ENCODE measurements around the gene NPC2.

NPC2 gene

DNA sequence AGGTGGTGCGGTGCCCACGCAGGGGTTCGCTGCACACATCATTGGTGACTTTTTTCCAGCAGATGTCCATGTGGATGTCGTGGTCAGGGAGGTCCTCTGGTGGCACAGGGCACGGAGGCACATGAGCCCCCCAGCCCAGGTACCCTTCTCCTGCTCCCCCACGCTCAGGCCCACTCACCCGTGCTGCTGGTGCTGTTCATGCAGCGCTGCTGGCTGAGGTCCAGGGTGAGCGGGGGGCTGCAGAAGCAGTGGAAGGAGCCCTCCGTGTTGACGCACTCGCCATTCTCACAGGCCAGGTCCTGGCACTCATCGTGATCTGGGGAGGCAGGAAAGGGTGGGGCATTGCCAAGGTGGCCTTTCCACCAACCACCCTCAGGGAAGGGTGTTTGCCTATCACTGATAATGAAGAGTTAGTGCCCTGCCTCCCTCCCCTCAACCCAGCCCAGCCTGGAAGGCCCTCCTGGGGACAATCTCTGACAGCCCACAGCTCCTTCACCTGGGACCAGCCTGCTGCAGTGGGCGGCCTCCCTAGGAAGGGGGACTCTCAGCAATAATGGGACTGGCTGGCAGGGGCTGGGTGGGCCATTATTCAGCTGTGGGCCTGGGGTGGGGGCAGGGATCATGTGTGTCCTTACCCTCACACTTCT lies 10.3 kb upstream of the NPC2 start:
- DNase-seq (ENCODE audit: low read depth in 2 of 2) = no peak

DNA sequence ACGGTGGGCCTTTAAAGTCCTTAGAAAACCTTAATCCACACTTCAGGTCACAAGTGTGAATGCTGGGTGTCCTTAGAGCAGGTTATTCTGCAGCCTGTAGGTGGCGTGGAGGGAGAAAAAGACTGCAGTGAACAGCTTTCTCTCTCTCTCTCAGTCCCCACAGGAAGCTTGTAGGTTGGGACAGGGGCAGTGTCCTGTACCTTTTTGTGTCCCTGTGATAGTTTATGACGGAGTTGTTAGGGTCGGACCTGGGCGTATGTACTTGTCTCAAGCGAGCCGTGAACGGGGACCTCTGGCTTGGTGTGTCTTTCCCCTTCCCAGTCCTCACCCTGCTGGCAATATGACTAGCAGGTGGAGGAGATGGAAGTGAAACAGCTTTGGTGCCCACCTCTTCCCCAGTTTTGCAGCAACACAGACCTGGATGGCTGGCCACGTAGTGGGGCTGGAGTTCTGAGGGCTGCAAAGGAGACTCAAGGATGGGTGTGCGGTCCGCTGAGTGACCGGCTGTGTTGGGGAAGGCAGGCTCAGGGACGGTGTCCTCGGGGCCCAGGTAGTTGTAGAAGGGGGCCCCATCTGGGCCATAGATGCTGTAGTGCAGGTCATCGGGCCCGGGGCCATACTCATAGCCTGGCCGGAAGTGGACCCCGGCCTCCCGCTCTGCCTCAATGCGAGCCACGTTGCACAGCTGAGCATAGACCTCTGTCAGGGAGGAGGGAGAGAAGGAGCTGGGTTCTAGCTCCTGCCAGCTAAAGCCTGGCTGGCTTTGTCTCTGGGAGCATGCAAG lies 9.3 kb upstream of the NPC2 start:
- no peak for DNase-seq (ENCODE audit: low read depth in 2 of 2)

DNA sequence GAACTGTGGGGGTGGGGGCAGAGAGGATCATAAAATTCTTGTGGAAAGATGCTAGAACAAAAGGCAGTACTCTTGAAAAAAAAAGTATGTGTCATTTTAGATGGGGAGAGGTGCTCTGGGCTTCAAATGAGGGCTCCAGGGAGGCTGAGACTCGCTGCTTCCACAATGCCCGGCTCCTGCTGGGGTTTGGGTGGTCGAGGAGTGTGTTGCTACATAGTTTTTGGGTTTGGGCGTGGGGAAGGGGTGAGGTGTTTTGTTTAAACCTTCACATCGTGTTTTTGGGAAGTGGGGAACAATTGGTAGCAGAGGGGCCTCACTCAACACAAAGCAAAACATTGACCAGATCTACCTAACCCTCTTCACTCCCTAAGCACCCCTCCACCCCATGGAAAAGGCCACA lies 8.6 kb upstream of the NPC2 start:
- no peak for DNase-seq (ENCODE audit: low read depth in 2 of 2)

DNA sequence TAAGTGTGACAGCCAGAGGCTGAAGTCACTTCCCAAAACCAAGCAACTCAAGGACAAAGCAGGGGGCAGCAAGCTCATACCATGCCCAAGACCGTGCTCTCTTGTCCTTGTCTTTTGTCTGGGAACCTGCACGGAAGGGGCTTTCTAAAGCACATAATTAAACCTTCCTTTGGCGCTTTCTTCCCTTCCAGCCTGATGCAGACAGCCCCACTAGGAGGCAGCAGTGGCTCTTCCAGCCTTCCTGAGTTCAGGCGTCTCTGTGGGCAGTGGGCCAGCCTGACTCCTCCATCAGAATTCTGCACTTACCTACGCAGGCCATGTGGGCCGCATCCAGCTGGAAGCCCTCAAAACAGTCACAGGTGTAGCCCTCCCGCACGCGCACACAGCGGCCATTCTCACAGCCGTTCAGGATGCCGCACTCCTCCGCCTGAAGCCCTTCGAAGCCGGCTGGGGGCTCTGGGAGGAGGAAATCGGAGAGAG lies 8.1 kb upstream of the NPC2 start:
- DNase-seq (ENCODE audit: low read depth in 2 of 2) = no peak

DNA sequence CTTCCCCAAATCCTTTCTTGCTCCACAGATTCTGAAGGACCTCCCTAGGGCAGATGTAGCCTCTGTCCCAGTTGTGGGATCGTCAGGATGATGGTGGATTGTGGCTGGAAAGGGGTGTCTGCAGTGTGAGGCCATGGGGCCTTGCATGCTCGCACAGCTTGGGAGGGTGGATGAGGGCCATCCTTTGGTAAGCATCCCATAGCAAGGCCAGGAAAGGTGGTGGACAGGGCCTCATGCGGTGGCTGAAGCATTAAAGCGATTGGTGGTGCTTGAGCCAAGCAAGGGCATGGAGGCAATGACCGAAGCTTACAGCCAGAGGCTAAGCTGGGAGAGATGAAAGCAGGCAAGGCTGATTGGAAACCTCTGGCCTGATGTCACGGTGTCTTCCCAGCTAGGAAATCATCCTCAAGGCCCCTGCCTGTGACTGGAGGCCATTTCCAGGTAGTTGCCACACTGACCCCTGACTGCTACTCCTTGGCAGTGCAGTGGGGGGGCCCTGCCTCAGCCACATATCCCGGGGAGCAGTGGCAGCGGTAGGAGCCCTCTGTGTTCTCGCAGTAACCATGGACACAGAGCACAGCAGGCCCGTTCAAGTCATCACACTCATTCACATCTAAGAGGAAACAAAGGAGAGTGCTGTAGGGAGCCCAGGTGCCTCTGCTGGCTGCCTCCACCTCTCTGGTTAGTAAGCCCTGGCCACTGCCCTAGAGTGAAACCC lies 7.5 kb upstream of the NPC2 start:
- DNase-seq (ENCODE audit: low read depth in 2 of 2) = no peak

DNA sequence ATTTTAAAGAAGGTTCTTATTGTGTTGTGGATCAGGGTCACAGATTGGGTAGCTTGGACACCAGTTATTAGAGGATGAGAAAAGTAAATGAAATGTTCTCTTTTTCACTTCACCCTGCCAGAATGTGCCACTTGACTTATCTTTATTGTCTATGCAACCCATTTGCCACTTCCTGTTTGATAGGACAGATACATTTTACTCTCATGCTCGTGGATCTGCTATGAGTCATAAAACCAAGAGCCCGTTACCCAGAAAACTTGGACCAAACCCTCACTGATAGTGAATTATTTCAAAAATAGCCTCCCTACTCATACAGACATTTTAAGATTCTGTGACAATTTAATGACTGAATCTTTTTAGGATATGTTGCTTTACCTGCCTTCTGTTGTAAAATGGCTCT lies 2.3 kb upstream of the NPC2 start:
- DNase-seq (ENCODE audit: low read depth in 2 of 2) = no peak

DNA sequence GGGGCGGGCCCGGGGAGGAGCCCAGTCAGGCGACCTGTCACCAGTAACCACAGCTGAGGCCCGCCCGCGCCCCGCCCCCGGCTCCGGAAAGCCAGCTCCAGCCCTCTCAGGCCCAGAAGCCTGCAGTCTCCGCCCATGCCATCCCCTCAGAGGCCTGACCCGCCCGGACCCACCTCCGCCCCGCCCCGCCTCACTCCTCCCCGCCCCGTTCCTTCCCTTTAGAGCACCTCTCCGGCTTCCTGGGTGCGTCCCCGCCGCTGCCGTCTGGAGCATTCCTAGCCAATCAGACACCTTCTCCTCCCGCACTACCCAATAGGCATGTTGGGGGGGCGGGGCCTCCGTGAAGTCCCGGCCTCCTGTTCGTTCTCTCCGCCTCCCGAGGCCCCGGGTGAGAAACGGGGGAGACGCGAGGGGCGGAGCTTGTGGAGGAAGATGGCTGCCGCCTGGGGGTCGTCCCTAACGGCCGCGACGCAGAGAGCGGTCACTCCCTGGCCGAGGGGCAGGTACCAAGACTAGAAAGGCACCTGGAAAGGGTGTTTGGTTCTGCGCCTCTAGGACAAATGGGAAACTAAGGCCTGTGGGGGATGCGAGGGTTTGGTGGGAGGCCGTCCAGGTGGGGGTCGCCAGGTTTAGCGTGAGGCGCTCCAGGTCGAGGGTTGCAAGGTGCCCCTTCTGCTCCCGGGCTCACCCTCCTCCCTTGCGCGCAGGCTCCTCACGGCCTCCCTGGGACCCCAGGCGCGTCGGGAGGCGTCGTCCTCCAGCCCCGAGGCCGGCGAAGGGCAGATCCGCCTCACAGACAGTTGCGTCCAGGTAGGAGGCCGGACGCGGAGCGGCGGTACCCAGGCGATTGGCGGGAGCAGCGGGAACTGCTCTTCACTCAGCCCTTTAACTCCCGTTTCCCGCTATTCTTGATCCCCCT lies 497 bp upstream of the NPC2 start, which contains the start of gene ISCA2:
Gene ISCA2, plus strand, starts transcription at position 423 of the 919 bp plus-strand sequence. Its CDS starts 10 bp downstream, at position 433.
- peak; percentile 97 to 99 for DNase-seq (ENCODE audit: low read depth in 2 of 2)

DNA sequence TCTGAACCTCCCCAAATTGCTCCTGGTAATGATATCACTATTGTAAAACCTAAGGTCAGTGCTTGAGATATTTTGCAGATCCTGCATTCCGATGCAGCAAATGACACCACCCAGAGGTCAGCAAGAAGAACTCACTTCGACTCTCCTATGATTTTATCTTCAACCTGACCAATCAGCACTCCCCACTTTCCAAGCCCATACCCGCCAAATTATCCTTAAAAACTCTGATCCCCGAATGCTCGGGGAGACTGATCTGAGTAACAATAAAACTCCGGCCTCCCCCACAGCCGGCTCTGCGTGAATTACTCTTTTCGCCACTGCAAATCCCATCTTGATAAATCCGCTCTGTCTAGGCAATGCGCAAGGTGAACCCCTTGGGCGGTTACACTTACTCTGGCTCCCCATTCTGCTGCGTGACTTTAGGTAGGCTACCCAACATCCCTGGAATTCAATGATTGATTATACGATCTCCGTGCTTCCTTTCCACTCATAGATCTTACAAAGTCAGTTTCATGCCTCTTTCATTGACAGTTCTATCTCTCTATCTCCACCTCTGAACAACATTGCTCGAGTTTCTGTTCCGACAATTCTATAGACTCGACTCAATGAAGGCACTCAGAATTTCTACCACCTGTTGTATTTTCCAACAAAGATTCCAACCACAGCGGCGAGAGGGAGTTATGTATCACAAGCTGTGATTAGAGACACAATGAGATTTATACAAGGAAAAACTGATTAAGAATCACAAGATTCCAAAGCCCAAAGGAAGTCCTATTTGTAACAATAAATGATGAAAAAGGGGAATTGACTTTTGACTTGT lies 939 bp downstream of the NPC2 start:
- DNase-seq (ENCODE audit: low read depth in 2 of 2) = no peak

DNA sequence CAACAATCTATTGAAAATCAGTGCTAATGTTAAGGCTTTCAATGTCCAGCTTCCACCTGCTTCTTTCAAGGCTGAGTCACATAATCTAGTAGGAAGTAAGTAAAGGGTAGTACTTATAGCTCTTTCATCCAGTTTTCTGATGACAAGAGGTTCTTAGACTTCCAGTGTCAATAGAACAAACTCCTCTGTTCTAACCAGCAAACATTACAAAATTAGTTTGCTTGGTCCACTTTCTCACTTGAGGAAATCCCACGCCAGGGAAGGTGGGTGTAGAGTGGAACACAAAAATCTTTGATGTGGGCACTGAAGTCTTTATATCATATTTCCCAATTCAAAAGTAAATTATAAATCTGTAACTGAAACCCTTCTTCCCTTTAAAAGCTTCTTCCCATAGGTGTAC lies 2.6 kb downstream of the NPC2 start:
- no peak for DNase-seq (ENCODE audit: low read depth in 2 of 2)

DNA sequence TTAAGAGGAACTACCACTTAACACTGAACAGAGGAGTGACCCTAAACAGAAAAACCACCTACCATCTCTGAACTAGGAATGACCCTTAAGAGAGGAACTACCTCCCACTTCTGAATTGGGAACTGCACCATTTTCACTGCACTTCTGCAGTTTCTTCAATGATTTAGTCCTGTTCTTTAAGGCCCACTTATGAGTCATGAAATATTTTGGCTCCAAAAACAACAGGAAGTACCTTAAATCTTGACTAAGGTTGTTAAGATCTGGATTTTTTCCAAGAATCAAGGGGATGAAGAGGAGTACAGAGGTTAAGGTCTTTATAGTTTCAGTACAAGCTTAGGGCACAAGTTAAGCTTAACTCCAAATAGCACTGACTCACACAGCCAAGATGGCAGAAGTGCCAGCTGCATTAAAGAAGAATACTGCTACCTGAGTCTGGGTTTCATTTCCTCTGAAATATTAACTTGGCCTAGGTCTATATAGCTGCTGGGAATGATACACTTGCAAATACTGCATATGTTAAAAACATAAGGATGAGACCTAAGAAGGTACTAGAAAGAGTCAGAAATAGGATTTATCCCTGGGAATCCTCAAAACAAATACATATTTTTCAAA lies 4.2 kb downstream of the NPC2 start:
- DNase-seq (ENCODE audit: low read depth in 2 of 2) = no peak

DNA sequence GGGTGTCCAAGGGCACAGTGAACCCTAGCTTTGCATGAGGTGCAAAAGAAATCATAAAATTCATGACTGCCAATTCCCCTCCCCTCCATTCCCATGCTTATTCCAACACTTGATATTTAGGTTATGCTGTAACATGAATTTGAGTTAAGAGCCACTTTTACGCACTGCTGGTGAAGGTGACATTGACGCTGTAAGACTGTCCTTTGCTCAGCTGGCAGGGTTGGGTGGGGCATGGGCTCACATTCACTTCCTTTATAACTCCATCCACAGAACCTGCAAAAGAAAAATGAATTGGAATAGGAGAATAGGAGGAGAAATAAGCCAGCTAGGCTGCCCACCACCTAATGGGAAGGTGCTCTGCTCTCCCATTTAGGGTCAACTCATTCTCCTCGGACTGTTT lies 6.9 kb downstream of the NPC2 start:
- no peak for DNase-seq (ENCODE audit: low read depth in 2 of 2)

DNA sequence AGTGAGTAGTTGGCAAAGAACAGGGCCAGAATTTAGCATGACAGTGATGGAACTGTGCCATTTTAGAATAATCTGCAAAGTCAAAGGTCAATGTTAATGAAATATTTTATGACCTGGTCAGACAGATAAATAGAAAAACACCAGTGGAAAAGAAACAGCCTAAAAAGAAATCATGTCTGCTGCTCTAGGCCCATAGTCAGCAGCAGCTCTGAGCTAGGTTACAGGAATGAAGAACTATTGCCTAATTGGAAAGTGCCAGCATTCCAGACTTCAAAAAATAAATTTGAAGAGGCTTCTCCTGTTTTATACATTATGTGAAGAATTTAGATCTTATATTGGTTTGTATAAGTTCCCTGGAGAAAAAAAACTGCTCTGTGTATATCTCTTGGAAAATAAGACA lies 9.8 kb downstream of the NPC2 start:
- DNase-seq (ENCODE audit: low read depth in 2 of 2) = no peak

DNA sequence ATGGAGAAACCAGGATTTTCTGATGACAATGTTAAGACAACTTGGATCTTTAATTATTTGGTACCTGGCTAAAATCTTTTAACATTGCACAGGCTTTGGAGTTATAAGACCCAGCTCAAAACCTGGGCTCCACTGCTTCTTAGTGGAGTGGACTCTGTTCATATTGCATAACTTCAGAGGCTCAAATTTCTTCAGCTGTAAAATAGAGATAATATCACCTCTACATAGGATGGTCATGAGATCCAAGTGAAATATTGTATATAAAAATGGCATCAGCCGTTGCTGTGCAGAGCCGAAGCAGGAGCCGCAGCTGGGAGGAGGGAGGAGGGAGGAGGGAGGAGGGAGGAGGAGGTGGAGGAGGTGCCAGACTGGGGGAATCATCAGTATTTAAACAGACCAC lies 10.5 kb downstream of the NPC2 start:
- DNase-seq (ENCODE audit: low read depth in 2 of 2) = no peak

DNA sequence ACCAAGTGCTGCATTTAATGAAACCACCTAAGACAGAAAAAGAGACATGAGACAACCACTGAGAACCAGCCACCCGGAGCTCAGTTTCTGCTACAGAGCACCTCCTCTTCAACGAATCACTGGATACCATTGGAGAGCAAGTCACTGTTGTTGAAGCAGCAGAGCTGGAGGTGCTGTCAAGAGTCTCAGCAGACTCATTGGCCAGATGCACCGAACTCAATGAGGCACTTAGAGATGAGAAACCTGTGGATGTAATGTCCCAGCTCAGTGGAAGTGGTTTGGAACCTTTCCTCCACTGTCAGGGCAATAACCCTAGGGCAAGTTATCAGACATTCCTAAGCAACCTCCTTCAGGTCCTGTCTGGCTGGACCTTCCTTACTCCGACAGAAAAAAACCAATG lies 13.1 kb downstream of the NPC2 start:
- DNase-seq (ENCODE audit: low read depth in 2 of 2) = no peak

DNA sequence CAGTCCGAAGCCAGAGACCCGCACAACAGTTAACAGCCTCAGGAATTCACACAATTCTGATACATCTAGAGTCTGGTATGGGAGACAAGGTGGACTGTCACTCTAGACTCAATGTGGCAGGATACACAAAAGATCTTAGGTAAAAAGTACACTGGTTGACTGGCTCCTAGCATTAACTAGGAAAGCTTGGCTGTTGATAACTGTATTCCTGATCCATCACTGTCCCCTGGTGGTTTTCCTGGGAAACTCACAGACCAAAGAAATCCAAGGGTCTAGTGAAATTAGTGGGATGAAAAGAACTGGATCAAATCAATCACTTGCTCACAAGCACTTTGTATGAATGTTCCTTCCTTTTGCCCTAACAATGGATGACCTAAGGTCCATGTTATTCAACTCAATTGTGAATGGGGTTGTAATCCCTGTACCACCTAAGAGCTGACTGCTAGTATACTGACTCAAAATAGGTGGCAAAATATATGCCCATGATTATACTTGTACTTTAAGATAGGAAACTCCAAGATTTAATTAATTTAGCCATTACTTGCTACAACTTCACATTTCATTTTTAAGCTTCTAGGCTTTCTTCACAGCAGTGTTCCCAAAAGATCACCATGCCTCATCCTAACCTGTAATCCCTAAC lies 14.0 kb downstream of the NPC2 start:
- no peak for DNase-seq (ENCODE audit: low read depth in 2 of 2)

DNA sequence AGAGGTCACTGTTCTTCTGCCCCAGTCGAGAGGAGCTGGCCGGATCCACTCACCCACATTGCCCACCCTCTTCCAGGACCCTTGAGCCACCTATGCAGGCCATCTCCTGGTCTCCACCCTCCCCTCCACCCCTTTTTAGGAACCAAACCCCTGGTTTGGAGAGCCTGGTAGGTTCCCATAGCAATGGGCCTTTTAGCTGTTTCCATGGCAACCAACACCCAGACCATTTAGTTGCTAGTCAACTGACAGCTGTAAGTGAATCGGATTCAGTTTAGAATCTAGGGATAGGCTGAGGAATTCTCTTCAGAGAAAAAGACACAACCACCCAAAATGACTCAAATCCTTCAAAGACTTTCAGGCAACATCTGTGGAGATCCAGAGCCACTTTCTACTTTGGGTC lies 16.5 kb downstream of the NPC2 start:
- DNase-seq (ENCODE audit: low read depth in 2 of 2) = no peak

DNA sequence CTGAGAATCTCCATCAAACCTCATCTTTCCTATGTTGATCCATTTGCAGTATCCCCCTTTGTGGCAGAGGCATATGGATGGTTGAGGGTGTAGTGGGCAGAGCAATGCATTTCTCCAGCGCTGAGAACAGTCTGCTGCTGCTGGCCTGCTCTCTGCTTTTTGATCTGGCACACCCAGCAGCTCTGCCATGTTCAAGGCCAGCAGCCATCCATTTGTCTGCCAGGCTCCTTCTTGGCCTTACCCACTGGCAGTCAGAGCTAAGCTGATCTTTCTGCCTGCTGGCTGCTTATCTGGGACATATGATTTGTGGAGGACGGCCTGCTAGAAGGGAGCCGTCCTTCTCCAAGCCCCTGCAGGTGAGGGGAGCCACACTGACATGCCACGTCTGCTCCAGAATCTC lies 17.0 kb downstream of the NPC2 start:
- no peak for DNase-seq (ENCODE audit: low read depth in 2 of 2)

DNA sequence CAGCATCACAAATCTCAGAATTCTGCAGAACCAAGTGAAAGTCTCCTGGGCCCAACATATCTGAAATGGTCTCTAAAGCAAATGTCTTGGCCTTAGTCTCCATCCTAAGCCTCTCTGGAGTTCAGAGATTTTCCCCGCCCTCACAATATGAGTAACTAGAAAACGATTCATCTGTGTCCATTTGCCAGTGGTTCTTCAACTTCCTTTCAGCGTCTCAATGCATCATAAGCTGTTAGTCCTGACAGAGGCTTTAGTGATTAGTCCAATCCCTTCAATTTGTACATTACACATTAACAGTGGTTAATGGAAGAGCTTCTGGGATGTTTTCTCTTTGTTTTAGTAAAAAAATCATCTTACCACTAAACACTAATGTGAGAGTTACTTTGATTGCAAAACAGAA lies 17.4 kb downstream of the NPC2 start:
- DNase-seq (ENCODE audit: low read depth in 2 of 2) = no peak

DNA sequence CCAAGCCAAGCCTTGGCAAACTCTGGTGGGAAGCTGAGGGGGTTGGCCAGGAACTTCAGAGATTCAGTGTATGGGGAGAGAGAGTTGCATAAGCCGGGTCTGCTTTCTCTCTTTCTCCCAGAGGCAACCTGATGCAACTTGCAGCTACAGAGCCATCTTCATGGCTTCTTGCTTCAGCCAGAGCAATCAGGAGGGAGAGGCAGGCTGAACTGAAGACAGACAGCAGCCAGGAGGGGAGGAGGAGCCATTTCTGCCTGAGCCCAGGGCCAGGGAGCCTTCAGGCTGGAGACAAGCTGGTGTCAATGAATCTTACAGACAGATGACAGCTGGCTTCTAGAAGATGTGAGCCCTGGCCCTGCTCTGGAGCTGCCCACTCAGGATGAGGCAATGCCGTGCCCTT lies 18.7 kb downstream of the NPC2 start:
- no peak for DNase-seq (ENCODE audit: low read depth in 2 of 2)

DNA sequence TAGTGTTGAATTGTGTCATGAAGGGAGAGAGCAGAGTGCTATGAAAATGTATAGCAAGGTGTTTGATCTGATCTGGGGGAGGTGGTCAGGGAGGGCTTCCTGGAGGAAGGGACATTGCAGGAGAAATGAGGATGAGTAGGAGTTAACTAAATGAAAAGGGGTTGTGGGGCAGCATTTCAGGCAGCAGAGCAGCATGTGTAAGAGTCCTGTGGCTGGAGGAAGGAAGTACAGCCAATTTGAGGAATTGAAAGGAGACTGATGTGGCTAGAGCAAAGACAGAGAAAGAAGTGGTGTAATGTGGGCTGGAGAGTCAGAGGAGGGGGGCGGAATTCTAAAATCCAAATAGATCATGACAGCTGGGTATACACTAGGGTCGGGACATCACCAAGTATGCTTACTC lies 20.5 kb downstream of the NPC2 start:
- DNase-seq (ENCODE audit: low read depth in 2 of 2) = no peak

Measured in activated CD8-positive, alpha-beta memory T cell treated with anti-CD3 and anti-CD28 coated beads for 4 hours (primary cell).